AG09309 (cell line): Measurements from ENCODE around the gene RALBP1.
A peak's percentile ranks its signal among the peaks of the same experiment; 100 is the strongest.
"Not testable (repeated sequence)": the region's sequence is repeated elsewhere in the genome, so short reads cannot be mapped to it uniquely, and the experiment has no call there.

ENCODE experiments used
- DNase-seq: peaks from one replicate; pipeline ENCODE4 v3.0.0-alpha.2; 2010; ENCODE audit warnings: low read depth
- H3K4me3 ChIP-seq: 2 replicates; pipeline ENCODE4 v1.5.1; 2011; ENCODE audit warnings: mild to moderate bottlenecking, low read depth, low read length, moderate library complexity; ENCODE audit not compliant: control insufficient read depth
- CTCF ChIP-seq: IDR thresholded peaks from 2 replicates; pipeline ENCODE4 v1.5.1; 2011; ENCODE audit warnings: mild to moderate bottlenecking, low read depth, low read length, inconsistent platforms; ENCODE audit not compliant: insufficient read depth, control insufficient read depth; ENCODE audit errors: missing control alignments

The RALBP1 gene

GRCh38 chr18:9444549-9444948 lies 30.8 kb upstream of the RALBP1 start:
- no peak for DNase-seq
- TF ChIP-seq CTCF = no peak
- no peak overlapping the region for H3K4me3 ChIP-seq

DNA sequence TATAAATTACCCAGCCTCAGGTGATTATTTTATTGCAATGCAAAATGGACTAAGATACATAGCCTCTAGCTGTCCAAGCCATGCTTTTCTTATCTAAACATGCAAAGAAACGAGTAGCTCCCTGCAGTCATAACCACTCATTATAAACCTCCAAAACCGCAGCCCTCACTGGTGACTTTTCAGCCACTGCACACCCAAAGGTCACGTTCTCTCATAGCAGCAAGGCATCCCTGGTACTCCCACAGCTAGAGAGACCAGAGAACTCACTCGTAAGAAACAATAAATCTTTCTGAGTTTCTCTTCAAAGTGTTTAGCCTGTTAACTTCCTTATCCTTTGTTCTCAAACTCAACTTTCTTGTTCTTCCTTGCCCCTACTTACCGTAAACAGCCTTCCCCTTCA lies 28.5 kb upstream of the RALBP1 start:
- DNase-seq = no peak
- no peak overlapping the region for H3K4me3 ChIP-seq
- TF ChIP-seq CTCF = no peak

GRCh38 chr18:9447334-9447733 lies 28.0 kb upstream of the RALBP1 start:
- TF ChIP-seq CTCF = no peak
- DNase-seq = no peak
- no peak overlapping the region for H3K4me3 ChIP-seq

- no peak overlapping the region for H3K4me3 ChIP-seq
- TF ChIP-seq CTCF = no peak
- DNase-seq = peak; percentile 37
These were observed 25.5 kb upstream of the RALBP1 start for GRCh38 chr18:9449600-9450414.

GRCh38 chr18:9450920-9451319 lies 24.4 kb upstream of the RALBP1 start:
- not testable (repeated sequence) for DNase-seq, H3K4me3 ChIP-seq

DNA sequence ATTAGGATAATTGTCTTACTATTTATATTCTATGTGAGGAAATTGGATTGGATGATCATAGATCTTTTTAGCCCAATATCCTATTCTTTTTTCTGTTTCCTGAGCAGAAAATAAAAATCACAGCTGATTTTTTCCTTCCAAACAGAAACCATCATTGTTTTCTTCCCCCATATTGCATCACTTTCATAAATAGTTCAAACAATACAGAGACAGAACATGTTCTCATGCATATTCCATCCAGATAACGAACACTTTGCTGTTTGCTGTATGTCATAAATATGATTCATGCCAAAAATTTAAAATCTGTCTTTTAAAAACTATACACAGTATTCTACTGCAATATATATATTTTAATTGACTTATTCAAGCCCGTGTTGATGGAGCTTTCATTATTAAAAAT lies 22.0 kb upstream of the RALBP1 start:
- no peak for DNase-seq
- TF ChIP-seq CTCF = no peak
- no peak overlapping the region for H3K4me3 ChIP-seq

- TF ChIP-seq CTCF = no peak
- DNase-seq = no peak
- no peak overlapping the region for H3K4me3 ChIP-seq
These were observed 21.1 kb upstream of the RALBP1 start for GRCh38 chr18:9454061-9454703.
